Neural cell (in vitro differentiated cells): ENCODE results near the gene PRR5L.

Experiments
- CTCF ChIP-seq: fragments of 450-650 bp; IDR thresholded peaks from 2 replicates; pipeline ENCODE4 v1.5.1; 2014; ENCODE audit warnings: antibody characterized with exemption, mild to moderate bottlenecking, moderate library complexity; ENCODE audit not compliant: poor library complexity, severe bottlenecking
- EP300 ChIP-seq: fragments of 450-650 bp; conservative IDR thresholded peaks from 2 replicates; pipeline ENCODE4 v1.6.1; 2014; ENCODE audit warnings: antibody characterized with exemption, mild to moderate bottlenecking, moderate library complexity; ENCODE audit not compliant: poor library complexity, severe bottlenecking
- EZH2 ChIP-seq: fragments of 200-600, 300-800 bp; shearing (Covaris generic), sonication (generic); IDR thresholded peaks from 2 replicates; pipeline ENCODE4 v1.6.1; 2014; ENCODE audit warnings: antibody characterized with exemption, low read length, borderline replicate concordance, mild to moderate bottlenecking; ENCODE audit not compliant: insufficient read depth, poor library complexity, severe bottlenecking
- RAD21 ChIP-seq: fragments of 450-650 bp; conservative IDR thresholded peaks from 2 replicates; pipeline ENCODE4 v1.6.1; 2014; ENCODE audit warnings: antibody characterized with exemption, mild to moderate bottlenecking, moderate library complexity
- TAF1 ChIP-seq: IDR thresholded peaks from 2 replicates; pipeline ENCODE4 v1.6.1; 2012; ENCODE audit warnings: low read depth
- TF ChIP-seq, protein P1 (sequence below): IDR thresholded peaks from 2 replicates; pipeline ENCODE4 v1.6.1; 2012; ENCODE audit warnings: borderline replicate concordance

DNA sequence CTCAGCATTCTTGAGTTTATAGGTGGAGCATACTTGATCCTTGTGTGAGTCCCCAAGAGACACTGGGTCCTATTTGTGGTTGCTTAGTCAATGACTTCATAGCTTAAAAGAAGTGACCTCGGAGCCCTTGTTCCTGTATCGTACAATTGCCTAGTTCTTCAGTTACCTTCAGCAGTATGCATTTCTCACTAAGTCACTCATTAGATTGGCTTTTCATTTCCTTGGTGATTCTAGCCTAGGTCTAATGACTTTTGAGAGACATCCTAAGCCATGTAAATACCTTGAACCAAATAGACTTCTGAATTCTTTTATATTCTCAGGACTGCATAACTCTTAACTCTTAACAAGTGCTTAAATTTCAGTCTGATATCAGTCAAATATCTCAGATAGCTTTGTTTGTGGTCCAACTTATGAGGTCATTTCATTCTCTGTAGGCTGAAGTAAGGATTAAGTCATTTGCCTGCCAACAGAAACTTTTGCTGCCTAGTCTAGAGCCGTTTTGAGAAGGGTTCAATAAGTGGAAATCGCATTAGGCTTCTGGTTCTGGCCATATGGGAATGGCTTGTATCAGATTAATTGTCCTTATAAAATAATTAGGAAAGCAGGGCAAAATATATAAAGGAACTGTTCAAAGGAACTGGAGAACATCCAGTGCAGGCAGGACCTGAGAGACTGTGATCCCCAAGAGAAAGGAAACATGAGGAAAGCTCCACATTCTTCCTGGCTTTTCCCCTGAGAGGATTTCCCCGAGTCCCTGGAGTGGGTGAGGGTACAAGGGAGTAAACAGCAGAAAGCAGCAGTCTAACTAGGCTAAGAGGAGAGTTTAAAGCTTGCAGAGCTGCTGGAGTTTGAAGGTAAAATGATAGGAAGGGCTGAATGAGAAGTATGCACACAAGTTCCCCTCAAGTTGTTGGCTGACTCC, 174.1 kb downstream of the PRR5L start:
- TF ChIP-seq TAF1 (no peak), EZH2 (no peak), CTCF (no peak), RAD21 (no peak), EP300 (no peak)
- TF ChIP-seq, protein P1, sequence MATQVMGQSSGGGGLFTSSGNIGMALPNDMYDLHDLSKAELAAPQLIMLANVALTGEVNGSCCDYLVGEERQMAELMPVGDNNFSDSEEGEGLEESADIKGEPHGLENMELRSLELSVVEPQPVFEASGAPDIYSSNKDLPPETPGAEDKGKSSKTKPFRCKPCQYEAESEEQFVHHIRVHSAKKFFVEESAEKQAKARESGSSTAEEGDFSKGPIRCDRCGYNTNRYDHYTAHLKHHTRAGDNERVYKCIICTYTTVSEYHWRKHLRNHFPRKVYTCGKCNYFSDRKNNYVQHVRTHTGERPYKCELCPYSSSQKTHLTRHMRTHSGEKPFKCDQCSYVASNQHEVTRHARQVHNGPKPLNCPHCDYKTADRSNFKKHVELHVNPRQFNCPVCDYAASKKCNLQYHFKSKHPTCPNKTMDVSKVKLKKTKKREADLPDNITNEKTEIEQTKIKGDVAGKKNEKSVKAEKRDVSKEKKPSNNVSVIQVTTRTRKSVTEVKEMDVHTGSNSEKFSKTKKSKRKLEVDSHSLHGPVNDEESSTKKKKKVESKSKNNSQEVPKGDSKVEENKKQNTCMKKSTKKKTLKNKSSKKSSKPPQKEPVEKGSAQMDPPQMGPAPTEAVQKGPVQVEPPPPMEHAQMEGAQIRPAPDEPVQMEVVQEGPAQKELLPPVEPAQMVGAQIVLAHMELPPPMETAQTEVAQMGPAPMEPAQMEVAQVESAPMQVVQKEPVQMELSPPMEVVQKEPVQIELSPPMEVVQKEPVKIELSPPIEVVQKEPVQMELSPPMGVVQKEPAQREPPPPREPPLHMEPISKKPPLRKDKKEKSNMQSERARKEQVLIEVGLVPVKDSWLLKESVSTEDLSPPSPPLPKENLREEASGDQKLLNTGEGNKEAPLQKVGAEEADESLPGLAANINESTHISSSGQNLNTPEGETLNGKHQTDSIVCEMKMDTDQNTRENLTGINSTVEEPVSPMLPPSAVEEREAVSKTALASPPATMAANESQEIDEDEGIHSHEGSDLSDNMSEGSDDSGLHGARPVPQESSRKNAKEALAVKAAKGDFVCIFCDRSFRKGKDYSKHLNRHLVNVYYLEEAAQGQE, result no peak
